HG02981 (cell line): ENCODE results near the gene ARHGAP32.

Experiments
- ATAC-seq: cut with Tn5 transposase; IDR thresholded peaks from one replicate; pipeline ENCODE4 v1.9.1; 2021; ENCODE audit warnings: mild to moderate bottlenecking, moderate library complexity; ENCODE audit not compliant: unreplicated experiment

The ARHGAP32 gene

DNA sequence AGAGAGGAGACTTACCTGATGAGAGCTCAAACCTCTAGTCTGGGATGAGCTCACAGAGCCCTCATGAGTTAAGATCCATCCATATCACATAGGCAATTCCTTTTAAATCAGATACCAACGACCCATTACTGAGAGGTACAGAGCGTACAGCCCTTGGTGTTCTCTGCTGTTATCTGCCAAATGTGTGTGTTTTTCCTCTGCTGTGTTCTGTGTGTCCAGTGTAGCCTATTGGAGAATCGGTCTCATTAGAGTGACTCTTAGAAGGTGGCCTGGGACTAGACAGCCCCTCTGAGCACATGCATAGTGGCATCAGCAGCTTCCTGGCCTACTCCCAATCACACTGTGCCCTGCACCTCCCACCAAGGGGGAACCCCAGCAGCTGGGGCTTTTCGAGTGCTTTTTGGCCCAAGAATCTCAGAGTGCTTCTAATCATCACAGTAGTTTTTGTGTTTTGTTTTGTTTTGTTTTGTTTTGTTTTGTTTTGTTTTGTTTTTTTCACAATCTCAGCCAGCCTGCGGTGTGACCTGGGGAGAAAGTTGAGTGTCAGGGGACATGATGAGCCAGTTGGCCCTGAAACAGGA, 274.9 kb downstream of the ARHGAP32 start:
- no peak for ATAC-seq

DNA sequence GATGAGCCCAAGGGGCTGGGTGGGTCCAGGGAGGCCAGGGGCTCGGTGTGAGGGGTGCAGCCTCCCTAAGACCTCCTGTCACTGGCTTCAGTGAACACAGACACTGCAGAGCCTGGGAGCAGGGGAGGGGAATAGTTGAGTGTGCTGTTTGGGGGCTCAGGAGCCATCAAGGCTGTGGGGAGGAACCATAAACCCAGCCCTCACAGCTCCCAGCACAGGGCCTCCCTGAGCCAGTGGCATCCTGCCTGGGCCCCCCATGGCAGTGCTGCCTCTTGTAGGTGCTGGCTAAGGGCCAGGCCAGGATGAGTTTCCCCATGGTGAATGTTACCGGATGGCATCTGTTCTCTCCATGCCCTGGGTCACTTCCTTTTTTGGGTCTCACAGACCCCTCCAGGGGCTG, 275.4 kb downstream of the ARHGAP32 start:
- ATAC-seq, result no peak

DNA sequence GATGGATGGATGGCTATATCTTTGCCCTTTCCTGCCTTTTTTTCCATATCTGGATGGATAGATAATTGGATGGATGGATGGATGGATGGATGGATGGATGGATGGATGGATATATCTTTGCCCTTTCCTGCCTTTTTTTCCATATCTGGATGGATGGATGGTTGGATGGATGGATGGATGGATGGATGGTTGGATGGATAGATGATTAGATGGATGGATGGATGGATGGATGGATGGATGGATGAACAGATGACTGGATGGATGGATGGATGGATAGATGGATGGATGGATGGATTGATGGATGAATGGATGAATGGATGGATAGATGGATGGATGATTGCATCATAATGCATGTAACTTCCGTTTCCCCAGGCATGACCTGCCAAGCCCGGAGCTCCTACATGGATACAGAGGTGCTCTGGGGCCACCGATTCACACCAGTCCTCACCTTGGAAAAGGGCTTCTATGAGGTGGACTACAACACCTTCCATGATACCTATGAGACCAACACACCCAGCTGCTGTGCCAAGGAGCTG, 276.0 kb downstream of the ARHGAP32 start:
- ATAC-seq, result no peak

DNA sequence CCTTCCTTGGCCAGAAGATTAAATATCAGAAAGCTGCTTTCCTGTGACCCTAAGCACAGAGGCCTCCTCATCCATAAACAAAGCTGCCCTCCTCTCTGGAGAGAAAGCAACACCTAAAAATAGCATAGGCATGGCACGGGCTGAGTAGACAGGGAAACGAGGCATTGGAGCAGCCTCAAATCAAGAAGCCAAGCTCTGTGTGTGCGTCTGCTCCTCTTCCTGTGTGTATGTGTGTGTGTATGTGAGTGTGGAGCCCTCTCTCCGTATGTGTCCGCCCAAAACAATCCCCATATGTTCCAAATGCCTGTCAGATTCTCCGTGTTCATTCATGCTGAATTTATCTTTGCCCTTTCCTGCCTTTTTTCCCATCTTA, 277.0 kb downstream of the ARHGAP32 start:
- no peak for ATAC-seq
